Astrocyte of the cerebellum (primary cell): ENCODE measurements around the gene GRIA2.

Experiments
- DNase-seq: peaks from one replicate; pipeline ENCODE4 v3.0.0-alpha.2; 2011; ENCODE audit warnings: low read depth
- H3K4me3 ChIP-seq: 2 replicates; pipeline ENCODE4 v1.5.1; 2011; ENCODE audit warnings: mild to moderate bottlenecking, low read depth, low read length, moderate library complexity
- CTCF ChIP-seq: IDR thresholded peaks from 2 replicates; pipeline ENCODE4 v1.5.1; 2012; ENCODE audit warnings: low read length, low read depth, moderate library complexity, mild to moderate bottlenecking; ENCODE audit errors: missing control alignments
- in situ Hi-C: cut with HindIII; loops from 2 replicates; pipeline ENCODE4 v1.10.0; 2017; ENCODE audit warnings: low sequenced_read_pairs

The GRIA2 gene

GRCh38 chr4:157300701-157301100 lies 80.2 kb downstream of the GRIA2 start:
- in situ Hi-C loops: no loop called here
- TF ChIP-seq CTCF: no peak
- no peak overlapping the region for H3K4me3 ChIP-seq
- DNase-seq: no peak

GRCh38 chr4:157303471-157303960 lies 83.0 kb downstream of the GRIA2 start:
- no peak for DNase-seq
- TF ChIP-seq CTCF: no peak
- in situ Hi-C loops: no loop called here
- no peak overlapping the region for H3K4me3 ChIP-seq

GRCh38 chr4:157304769-157305168 lies 84.2 kb downstream of the GRIA2 start:
- no peak for TF ChIP-seq CTCF
- no peak overlapping the region for H3K4me3 ChIP-seq
- in situ Hi-C loops: no loop called here
- DNase-seq: no peak

- in situ Hi-C loops: no loop called here
- no peak for TF ChIP-seq CTCF
- H3K4me3 ChIP-seq: no peak overlapping the region
- DNase-seq: no peak
Measured at GRCh38 chr4:157312702-157313101, 92.2 kb downstream of the GRIA2 start.

- TF ChIP-seq CTCF: no peak
- in situ Hi-C loops: no loop called here
- H3K4me3 ChIP-seq: no peak overlapping the region
- DNase-seq: no peak
Measured at GRCh38 chr4:157314906-157315305, 94.4 kb downstream of the GRIA2 start.

- no peak for TF ChIP-seq CTCF
- in situ Hi-C loops: no loop called here
- DNase-seq: no peak
- no peak overlapping the region for H3K4me3 ChIP-seq
Measured at GRCh38 chr4:157315968-157316367, 95.4 kb downstream of the GRIA2 start.

- H3K4me3 ChIP-seq: no peak overlapping the region
- no peak for DNase-seq
- no peak for TF ChIP-seq CTCF
- in situ Hi-C loops: no loop called here
Measured at GRCh38 chr4:157320092-157320491, 99.6 kb downstream of the GRIA2 start.
